Epithelial cell of esophagus (primary cell): ENCODE measurements around the gene ARIH1.
A peak's percentile ranks its signal among the peaks of the same experiment; 100 is the strongest.
"Not testable (repeated sequence)": the region's sequence is repeated elsewhere in the genome, so short reads cannot be mapped to it uniquely, and the experiment has no call there.

Source experiments
- DNase-seq: peaks from one replicate; pipeline ENCODE4 v3.0.0; 2010; ENCODE audit warnings: low read depth
- H3K4me3 ChIP-seq: 2 replicates; pipeline ENCODE4 v1.5.1; 2011; ENCODE audit warnings: mild to moderate bottlenecking, low read length, control low read depth
- CTCF ChIP-seq: IDR thresholded peaks from 2 replicates; pipeline ENCODE4 v1.5.1; 2011; ENCODE audit warnings: low read depth, mild to moderate bottlenecking, low read length, control low read depth, inconsistent platforms; ENCODE audit not compliant: insufficient read depth; ENCODE audit errors: missing control alignments

The ARIH1 gene

GRCh38 chr15:72473614-72474465, at the start of gene ARIH1:
ARIH1 (plus strand) TSS chr15:72474330; CDS start chr15:72474640, 310 bp downstream.
- peak; percentile 95 for DNase-seq
- peak within 1 kb of the TSS; percentile 82 for H3K4me3 ChIP-seq
- TF ChIP-seq CTCF = peak; percentile 47

GRCh38 chr15:72426753-72427152, 47.4 kb upstream of the ARIH1 start:
- H3K4me3 ChIP-seq = no peak overlapping the region
- no peak for TF ChIP-seq CTCF
- no peak for DNase-seq

GRCh38 chr15:72437650-72438316, 36.3 kb upstream of the ARIH1 start:
- no peak for TF ChIP-seq CTCF
- no peak overlapping the region for H3K4me3 ChIP-seq
- DNase-seq = no peak

GRCh38 chr15:72442848-72443247, 31.3 kb upstream of the ARIH1 start:
- DNase-seq, H3K4me3 ChIP-seq: not testable (repeated sequence)

GRCh38 chr15:72445426-72445825, 28.7 kb upstream of the ARIH1 start:
- no peak for TF ChIP-seq CTCF
- H3K4me3 ChIP-seq = no peak overlapping the region
- DNase-seq = no peak

GRCh38 chr15:72450805-72451204, 23.3 kb upstream of the ARIH1 start:
- TF ChIP-seq CTCF = no peak
- DNase-seq = no peak
- H3K4me3 ChIP-seq = no peak overlapping the region

GRCh38 chr15:72451224-72451623, 22.9 kb upstream of the ARIH1 start:
- no peak for TF ChIP-seq CTCF
- no peak for DNase-seq
- no peak overlapping the region for H3K4me3 ChIP-seq
